HepG2 (cell line): ENCODE results near the gene WWP2. TPM values are rescaled to one million over a fixed set of nuclear protein-coding genes. Genes with fewer than 3 reads are reported as not detected.

Experiments
- AKAP8 ChIP-seq: sonication (generic); formaldehyde crosslinking; IDR thresholded peaks from 2 replicates; pipeline ENCODE4 v1.5.1; 2020; ENCODE audit warnings: mild to moderate bottlenecking, missing genetic modification reagents
- E2F2 ChIP-seq: sonication (generic); formaldehyde crosslinking; IDR thresholded peaks from 2 replicates; pipeline ENCODE4 v1.4.0; 2020; ENCODE audit warnings: missing genetic modification reagents, borderline replicate concordance
- EEA1 ChIP-seq: sonication (generic); formaldehyde crosslinking; IDR thresholded peaks from 2 replicates; pipeline ENCODE4 v1.5.1; 2020; ENCODE audit warnings: mild to moderate bottlenecking, missing genetic modification reagents, borderline replicate concordance
- FOXC1 ChIP-seq: sonication (generic); formaldehyde crosslinking; IDR thresholded peaks from 2 replicates; pipeline ENCODE4 v1.8.0; 2022; ENCODE audit warnings: mild to moderate bottlenecking, missing genetic modification reagents, borderline replicate concordance
- FOXO4 ChIP-seq: sonication (generic); formaldehyde crosslinking; conservative IDR thresholded peaks from 2 replicates; pipeline ENCODE4 v1.8.1; 2023; ENCODE audit warnings: missing genetic modification reagents
- HMGA1 ChIP-seq: sonication (generic); formaldehyde crosslinking; conservative IDR thresholded peaks from 2 replicates; pipeline ENCODE4 v1.4.0; 2020; ENCODE audit warnings: missing genetic modification reagents
- KIAA2018 ChIP-seq: sonication (generic); formaldehyde crosslinking; IDR thresholded peaks from 2 replicates; pipeline ENCODE4 v1.5.0; 2020; ENCODE audit warnings: mild to moderate bottlenecking, missing genetic modification reagents, borderline replicate concordance
- PHF8 ChIP-seq: sonication (generic); formaldehyde crosslinking; IDR thresholded peaks from 2 replicates; pipeline ENCODE4 v1.5.0; 2020; ENCODE audit warnings: missing genetic modification reagents
- POLR2AphosphoS2 ChIP-seq: IDR thresholded peaks from 2 replicates; pipeline ENCODE4 v1.6.1; 2011; ENCODE audit warnings: low read depth, low read length, improper control_type of control experiment
- RFXAP ChIP-seq: sonication (generic); formaldehyde crosslinking; IDR thresholded peaks from 2 replicates; pipeline ENCODE4 v1.4.0; 2020; ENCODE audit warnings: missing genetic modification reagents, borderline replicate concordance
- SNAPC2 ChIP-seq: sonication (generic); formaldehyde crosslinking; IDR thresholded peaks from 2 replicates; pipeline ENCODE4 v1.8.1; 2022; ENCODE audit warnings: mild to moderate bottlenecking, missing genetic modification reagents
- SRSF1 ChIP-seq: fragments of 200-400 bp; formaldehyde crosslinking; optimal IDR thresholded peaks from 2 replicates; pipeline ENCODE3; 2017; ENCODE audit warnings: mild to moderate bottlenecking, low read depth, low read length, moderate library complexity
- TCF7 ChIP-seq: sonication (generic); IDR thresholded peaks from 2 replicates; pipeline ENCODE4 v1.6.1; 2016; ENCODE audit warnings: antibody characterized with exemption, low read depth
- TOPORS ChIP-seq: sonication (generic); formaldehyde crosslinking; IDR thresholded peaks from 2 replicates; pipeline ENCODE4 v1.8.0; 2023; ENCODE audit warnings: mild to moderate bottlenecking, missing genetic modification reagents
- ZBTB26 ChIP-seq: IDR thresholded peaks from 2 replicates; pipeline ENCODE4 v1.6.1; 2016; ENCODE audit warnings: missing compliant biosample characterization, missing genetic modification reagents, borderline replicate concordance
- ZFP82 ChIP-seq: sonication (generic); formaldehyde crosslinking; IDR thresholded peaks from 2 replicates; pipeline ENCODE4 v1.5.1; 2020; ENCODE audit warnings: mild to moderate bottlenecking, missing genetic modification reagents, borderline replicate concordance
- ZKSCAN1 ChIP-seq: fragments of 150-350 bp; IDR thresholded peaks from 2 replicates; pipeline ENCODE4 v1.6.1; 2014; ENCODE audit warnings: low read length
- polyA plus RNA-seq, 8 experiments: library from polyadenylated mRNA; depleted of rRNA in 3 of 8; stranded (reverse) in 7 of 8; unstranded in 1 of 8; fragments of >200 nt; fragmentation: Illumina TruSeq in 4 of 8; extraction: Trizol in 4 of 8; gene quantifications; 2 replicates each; pipeline versions ENCODE4 v1.2.1 to v1.2.3, GENCODE V29; 2011 to 2016; ENCODE audit warnings: low read depth in 4 of 8, missing spikeins in 1 of 8, mixed read lengths in 1 of 8; ENCODE audit not compliant: insufficient read depth in 1 of 8
- total RNA-seq, 5 experiments: library from RNA; depleted of rRNA; stranded (reverse); fragments of >200 nt; fragmentation: Illumina TruSeq; extraction: Trizol; gene quantifications; 2 replicates each; pipeline ENCODE4 v1.2.3, GENCODE V29; 2016; ENCODE audit warnings: low read depth in 1 of 5

WWP2 gene
- total and polyA plus RNA-seq, 2 of the 13 experiments (the other 11 are each of a cell fraction or from before 2014, with no cell fraction given): 11.4 to 28.2 TPM

GRCh38 chr16:69761983-69762813 is at the start of gene WWP2 (continued):
- TF ChIP-seq FOXO4 (CRISPR knock-in tag) (peak; percentile 74; the same call in 1 of the 2 replicates), FOXC1 (CRISPR knock-in tag) (no peak), PHF8 (peak; percentile 97), EEA1 (CRISPR knock-in tag) (0 out of 2 replicates have a peak, but pooled peaks have one; percentile 33), E2F2 (CRISPR knock-in tag) (0 out of 2 replicates have a peak, but pooled peaks have one; percentile 4), TOPORS (CRISPR knock-in tag) (peak; percentile 73; the same call in 1 of the 2 replicates), HMGA1 (CRISPR knock-in tag) (no peak), SRSF1 (peak; percentile 82), SNAPC2 (CRISPR knock-in tag) (peak; percentile 44; the same call in 1 of the 2 replicates), ZKSCAN1 (no peak), RFXAP (peak; percentile 26), AKAP8 (CRISPR knock-in tag) (0 out of 2 replicates have a peak, but pooled peaks have one; percentile 44), TCF7 (no peak), ZBTB26 (no peak; the same call in 1 of the 2 replicates), ZFP82 (CRISPR knock-in tag) (no peak), KIAA2018 (no peak), POLR2AphosphoS2 (no peak)
